RCC 7860 (cell line): ENCODE results near the gene C2orf92.
"Not testable (repeated sequence)": the region's sequence is repeated elsewhere in the genome, so short reads cannot be mapped to it uniquely, and the experiment has no call there.

Source experiments
- DNase-seq: peaks from one replicate; pipeline ENCODE4 v3.0.0-alpha.2; 2015; ENCODE audit warnings: low spot score
- FAIRE-seq: peaks from 2 replicates; lab custom pipeline; 2012; peaks lifted over from hg19 to GRCh38; lab: Jason Lieb, UNC

The C2orf92 gene

DNA sequence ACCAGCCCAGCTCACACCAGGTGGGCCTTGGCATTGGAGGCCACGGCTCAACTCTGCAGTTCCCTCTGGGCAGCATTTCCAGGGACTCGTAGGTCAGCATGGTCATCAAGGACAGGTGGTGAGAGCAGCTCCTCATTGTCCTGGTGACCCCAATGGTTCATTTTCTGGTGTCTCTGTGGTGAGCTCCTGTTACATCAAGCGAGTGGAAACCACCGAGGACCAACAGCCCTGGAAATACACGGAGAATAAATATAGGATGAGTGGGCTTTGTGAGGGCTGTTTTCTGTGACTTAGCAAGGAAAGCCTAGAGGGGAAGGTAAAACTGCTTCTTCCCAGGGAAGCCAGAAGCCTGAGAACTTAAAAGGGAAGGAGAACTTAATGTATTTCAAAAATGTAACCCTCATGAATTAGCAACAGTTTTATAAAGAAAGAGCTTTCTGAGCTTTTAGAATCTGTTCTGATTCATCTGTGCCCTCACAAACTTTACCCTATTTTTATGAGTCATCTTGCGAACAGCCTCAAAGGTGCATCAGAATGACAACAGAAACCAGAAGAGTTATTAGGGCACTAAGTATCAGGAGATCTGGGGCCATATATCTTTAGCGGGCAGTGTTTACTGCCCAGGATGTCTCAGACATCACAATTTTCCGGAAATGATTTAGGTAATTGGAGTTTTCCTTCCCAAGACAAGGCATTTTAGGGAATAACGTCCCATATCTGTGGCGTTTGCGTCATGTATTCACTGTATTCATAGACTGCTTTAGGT, 18.7 kb downstream of the C2orf92 start:
- no peak for FAIRE-seq

DNA sequence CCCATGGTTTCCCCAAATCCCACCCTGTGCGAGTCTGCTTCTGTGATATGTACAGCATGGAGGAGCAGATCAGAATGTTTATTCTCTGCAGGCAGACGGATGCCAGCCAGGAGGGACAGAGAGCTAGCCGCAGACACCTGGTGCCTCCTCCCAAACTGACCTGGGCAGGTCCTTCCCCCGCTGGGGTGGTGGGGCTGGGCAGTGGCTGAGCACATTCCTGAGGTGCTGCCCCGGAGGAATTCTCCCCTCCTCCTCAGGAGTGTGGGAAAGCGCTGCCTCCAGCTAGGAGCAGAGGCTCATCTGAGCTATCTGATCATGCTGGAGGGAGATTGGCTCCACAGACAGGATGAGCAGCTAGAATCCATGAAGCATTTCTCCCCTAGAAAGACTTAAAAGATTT, 21.7 kb downstream of the C2orf92 start:
- no peak for FAIRE-seq

More for the DNA sequence above, 18.7 kb downstream of the C2orf92 start:
- no peak for DNase-seq

DNA sequence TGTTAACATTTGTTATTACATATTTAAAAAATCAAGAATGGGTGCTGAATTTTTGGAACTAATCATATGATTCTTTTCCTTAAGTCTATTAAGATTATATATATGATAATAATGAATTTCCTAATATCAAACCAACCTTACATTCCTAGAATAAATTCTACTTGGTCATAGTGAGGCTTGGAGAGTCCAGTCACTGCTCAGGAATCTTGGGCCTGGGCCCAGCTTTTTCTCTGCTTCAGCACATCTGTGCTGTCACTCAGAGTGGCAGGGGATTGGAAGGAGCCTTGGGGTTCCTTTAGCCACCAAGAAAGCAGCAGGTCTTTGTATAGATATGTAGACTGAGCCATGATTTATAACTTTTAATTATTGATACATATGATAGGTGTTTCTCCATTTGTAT, 24.0 kb downstream of the C2orf92 start:
- FAIRE-seq (no peak), DNase-seq (peak; percentile 34)

More for the DNA sequence above, 21.7 kb downstream of the C2orf92 start:
- no peak for DNase-seq

DNA sequence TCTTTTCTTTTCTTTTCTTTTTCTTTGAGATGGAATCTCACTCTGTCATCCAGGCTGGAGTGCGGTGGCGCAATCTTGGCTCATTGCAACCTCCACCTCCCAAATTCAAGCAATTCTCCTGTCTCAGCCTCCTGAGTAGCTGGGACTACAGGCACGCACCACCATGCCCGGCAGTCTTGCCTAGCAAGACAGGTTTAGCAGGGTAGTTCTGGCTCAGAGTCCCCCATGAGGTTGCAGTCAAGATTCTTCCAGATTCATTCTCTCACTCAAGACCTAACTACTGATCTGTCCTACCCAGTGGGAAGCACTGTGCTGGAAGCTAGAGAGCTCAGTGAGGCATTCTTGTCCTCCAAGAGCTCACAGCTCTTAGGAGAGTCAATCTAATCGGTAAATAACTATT, 26.2 kb downstream of the C2orf92 start:
- DNase-seq (no peak), FAIRE-seq (no peak)

DNA sequence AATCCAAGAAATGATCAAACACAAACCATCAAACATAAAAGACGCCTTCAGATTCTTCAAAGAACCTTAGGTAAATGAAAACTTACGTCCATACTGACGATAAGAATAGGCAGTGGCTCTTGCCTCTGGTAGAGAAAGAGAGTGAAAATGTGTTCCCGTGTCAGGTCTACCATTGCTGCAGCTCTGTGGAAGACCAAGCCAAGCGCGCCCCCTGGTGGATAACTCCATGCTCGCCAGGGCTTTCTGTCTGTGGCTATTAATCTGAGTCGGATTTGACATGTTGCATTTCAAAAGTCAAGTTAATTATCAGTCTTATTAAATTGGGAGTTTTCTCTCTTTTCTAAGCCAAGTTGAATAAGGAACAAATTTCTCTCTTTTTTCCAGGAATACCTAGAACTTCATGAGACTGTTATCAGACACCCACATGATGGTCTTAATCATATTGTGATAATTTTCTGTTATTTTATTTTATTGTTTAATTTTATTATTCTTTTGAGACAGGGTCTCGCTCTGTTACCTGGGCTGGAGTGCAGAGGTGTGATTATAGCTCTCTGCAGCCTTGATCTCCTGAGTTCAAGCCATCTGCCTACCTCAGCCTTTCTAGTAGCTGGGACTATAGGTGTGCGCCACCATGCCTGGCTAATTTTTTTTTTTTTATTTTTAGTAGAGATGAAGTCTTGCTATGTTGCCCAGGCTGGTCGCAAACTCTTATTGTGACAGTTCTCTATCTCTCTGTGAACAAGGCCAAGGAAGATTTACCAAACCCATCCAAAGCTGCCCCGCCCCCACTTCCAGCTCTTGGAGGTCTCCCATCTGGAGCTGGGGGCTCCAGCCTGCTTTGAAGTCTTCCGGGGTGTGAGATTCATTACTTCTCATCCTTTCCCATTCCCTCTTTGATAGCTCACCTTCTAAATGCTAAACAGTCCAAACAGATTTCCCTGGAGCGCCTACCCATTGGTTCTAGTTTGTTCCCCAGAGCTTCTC, 28.0 kb downstream of the C2orf92 start:
- FAIRE-seq (peak; percentile 67), DNase-seq (peak; percentile 55)

DNA sequence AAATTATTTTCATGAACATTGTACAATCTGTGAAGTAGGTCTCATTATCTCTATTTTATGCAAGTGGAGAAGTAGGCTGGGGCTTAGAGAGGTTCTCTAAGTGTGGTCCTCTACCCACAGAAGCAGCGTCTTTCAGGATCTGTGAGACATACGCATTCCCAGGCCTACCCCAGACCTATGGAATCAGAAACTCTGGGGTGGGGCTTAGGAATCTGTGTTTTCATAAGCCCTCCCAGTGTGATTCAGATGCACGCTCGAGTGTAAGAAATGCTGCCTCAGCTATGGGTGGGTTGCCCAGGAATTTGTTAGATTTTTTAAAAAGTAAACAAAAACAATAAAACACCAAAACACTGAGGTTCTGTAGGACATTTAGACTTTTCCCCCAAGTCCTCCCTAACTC, 29.0 kb downstream of the C2orf92 start:
- FAIRE-seq = no peak

DNA sequence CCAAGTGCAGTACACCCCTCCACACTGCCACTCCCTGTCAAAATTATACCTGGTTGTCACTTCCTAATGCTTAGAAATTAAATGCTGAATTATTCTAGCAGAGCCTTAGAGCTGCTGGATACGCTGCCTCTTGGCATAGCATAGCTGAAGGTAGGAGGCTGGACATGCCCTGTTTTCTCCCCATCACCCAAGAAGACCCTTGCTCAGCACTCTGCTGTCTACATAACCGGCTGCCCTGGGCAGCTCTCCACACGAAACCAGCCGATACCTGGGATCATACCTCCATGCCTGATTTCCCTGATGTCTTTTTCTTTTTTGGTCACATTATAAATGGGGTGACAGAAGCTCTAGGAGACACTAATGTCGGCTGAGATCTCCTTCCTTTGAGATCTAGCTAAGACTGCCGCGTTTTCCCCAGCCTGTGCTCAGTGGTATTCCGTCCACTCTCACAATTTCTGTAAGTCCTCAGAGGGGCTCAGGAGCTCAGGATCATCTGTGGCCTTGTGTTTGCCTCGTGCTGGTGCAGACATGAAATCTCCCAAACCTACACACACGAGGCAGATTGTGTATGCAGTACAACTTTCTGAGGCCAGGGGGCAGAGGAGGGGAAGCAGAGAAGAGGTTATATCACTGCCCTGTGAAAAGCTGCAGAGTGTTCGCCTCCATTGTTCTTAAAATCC, 30.4 kb downstream of the C2orf92 start:
- peak; percentile 24 for DNase-seq
- FAIRE-seq = no peak

More for the DNA sequence above, 29.0 kb downstream of the C2orf92 start:
- DNase-seq = no peak

DNA sequence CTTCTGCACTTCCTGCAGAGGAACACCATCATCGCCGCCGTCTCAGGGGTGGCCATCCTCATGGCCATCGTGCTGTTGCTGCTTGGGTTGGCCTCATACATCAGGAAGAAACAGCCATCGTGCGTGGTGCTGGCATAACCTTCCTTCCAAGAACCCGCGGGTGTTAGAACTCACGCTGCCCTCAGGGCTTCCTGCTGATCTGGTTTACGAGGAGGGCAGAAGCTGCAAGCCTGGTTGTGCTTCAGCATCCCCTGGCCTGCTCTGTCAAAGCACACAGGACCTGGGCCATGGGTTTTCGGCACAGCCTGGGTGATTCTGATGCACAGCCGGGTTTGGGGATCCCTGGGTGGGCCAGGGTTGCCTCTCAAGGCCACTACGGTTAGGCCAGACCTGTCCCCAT, 31.7 kb downstream of the C2orf92 start:
- FAIRE-seq (no peak), DNase-seq (no peak)

DNA sequence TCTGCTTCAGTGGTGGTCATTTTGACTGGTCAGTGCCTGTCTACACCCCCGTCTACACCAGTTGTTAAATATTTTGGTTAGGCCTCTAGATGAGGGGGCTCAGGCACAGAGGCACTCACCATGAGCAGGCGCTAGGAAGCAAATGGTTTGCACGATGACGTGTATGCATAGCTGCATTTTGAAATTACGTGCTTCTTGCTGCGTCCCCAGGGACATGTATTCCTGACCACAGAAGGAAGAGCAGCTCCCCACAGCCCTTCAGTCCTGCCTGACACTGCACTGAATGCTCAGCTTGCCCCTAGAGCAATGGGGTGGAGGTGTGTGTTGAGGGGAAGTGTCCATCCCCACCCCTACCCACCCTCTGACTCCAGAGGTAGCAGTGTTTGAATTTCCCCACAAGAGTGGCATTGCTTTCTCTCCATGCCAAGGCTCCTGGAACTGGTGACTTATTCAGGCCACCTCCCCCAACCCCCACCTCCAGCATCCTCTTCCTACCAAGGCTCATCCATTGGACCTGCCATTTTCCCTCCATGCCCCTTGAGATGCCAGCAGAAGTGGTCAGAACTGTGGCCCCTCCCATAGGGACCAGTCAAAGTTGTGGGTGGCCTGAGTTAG, 32.4 kb downstream of the C2orf92 start:
- DNase-seq (no peak), FAIRE-seq (no peak)

DNA sequence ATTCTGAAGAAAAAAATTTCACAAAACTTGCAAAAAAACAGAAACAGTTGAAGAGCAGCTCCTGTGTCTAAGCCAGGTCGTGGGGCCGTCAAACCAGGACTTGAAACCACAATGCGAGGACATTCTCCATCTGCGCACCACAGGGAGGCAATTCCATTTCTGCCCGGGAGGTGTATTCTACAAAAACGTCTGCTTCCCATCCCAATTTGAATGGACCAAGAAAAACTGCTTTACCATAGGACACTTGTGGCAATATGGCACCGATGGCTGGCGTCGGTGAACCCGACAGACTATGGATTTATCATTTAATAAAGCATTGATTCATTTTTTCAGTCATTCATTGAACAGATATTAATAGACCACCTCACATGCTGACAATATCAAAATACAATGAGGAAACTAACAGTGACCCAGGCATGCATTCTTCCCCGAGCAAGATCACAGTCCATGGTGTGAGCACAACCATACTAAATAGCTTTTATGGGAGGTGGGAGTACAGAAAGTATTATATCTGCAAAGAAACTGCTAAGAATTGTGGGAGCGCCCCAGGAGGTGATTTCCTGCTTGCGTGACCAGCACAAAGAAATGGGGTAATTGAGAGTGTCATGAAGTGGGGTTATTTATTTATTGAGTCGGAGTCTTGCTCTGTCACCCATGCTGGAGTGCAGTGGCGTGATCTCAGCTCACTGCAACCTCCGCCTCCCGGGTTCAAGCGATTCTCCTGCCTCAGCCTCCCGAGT, 33.4 kb downstream of the C2orf92 start:
- no peak for FAIRE-seq
- DNase-seq = no peak

DNA sequence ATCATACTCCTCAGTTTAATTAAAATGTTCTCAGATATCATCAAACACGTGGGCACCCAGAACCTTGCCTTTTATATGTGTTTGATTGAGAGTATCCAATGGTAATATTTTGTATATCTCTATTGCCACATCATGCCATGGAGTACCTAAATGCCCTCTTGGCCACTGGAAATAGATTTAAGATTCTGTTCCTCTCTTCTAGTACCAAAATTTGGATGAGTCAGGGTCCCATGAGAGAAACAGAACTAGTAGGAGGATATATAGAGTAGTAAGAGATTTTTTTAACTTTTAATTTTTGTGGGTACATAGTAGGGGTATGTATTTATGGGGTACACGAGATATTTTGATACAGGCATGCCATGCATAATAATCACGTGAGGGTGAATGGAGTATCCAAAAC, 34.2 kb downstream of the C2orf92 start:
- no peak for FAIRE-seq
- no peak for DNase-seq

DNA sequence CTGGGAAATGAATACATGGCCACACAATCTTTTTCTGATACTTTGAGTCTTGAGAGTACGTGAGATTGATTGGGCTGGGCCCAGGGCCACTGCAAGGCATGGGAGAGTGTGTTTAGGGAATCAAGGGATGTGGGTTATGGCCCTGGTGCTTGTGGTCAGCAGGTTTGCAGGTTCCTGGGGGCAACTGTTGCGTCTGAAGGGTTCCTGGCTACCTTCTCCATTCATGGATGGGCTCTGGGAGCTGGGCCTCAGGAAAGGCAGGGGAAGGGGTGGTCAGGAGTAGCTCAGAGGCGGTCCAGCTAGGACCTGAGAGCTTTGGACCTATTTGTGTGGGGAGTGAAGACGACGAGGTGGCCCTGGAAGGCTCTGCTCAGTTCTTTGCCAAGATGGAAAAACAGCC, 35.5 kb downstream of the C2orf92 start:
- no peak for FAIRE-seq
- no peak for DNase-seq

DNA sequence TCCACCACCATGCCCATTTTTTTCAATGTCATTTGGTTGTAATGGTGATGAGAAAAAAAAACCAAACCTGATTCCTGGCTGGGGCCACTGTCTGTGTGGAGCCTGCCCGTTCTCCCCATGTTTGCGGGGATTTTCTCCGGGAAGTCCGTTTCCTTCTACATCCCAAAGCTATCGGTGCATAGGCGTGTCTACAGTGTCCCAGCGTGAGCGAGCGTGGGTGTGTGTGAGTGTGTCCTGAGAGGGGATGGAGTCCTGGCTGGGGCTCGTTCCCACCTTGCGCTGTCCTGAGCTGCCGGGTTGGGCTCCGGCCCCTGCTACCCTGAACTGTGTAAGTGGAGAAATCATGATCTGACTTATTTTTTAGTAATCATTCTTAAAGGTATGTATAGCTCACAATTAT, 36.6 kb downstream of the C2orf92 start:
- DNase-seq = no peak
- FAIRE-seq = no peak

DNA sequence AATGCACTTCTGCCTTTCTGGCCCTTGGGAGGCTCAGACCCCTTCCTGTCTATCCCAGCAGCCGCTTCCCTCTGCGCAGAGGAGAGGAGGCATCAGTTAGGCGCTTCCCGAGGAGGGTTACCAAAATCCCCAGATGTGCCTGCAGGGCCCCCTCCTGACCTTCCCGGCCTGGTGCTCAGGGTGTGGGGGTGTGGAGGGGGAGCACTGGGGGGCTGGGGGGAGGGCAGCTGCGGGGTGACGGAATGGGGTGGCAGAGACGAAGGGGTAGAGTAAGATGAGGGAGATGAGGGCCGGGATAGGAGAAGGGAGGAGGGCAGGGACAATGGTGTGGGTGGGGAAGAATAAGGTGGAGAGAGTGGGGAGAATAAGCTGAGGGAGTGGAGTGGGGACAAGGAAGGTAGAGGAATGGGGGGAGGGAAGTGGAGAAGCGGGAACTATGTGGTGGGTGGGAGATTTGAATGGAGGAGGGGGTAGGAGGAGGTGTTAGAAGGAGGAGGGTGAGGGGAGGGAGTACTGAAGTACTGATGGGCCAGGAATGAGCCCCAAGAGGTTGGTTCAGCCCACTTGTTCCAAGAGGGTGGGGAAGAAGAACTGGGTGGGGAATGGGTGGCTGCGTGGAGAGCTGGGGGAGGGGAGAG, 37.3 kb downstream of the C2orf92 start:
- DNase-seq (no peak), FAIRE-seq (no peak)

DNA sequence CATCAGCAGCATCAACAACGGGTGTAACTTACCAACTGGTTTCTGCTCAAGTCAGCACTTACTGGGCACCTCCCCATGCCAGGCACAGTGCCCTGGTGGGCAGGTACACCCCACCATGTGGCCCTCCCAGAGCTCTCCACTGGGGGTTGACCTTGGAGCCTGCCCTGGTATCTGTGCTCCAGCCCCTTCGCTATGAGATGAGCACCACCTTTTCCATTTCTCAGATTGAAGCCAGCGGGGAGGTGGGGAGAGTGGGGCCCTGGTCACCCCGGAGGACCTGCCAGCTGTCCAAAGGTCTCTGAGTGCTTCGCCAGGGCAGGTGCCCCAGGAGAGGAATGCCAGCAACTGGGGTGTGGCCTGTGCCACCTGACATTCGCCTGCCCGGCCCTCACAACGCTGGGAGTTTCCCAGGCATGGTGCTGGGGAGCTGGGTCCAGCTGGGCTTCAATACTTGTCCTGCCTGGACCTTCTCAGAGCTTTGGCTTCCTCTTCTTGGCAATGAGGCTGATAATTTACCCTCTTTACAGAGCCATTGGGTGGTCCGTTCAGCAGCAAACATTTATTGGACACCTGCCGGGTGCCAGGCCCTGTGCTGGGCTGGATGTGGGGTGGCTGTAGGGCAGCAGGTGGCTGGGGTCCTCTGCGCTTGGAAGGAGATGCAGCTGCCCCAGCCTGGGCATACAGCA, 38.0 kb downstream of the C2orf92 start:
- DNase-seq (no peak), FAIRE-seq (no peak)

DNA sequence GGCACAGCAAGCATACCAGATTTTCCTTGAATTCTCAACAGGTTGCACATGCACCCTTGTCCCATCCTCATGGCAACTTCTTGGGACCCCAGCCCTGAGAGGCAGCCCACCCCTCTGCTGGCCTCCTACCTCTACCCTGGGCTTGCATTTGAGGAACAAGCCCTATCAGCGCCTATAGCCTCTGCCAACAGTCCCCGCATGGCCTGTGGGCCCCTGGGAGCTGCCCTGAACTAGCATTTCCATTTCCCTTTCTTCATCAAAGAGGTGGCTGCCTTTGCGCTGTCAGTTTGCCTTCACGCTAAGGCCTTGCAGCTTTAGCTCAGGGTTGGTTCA, 38.5 kb downstream of the C2orf92 start:
- DNase-seq (no peak), FAIRE-seq (no peak)

DNA sequence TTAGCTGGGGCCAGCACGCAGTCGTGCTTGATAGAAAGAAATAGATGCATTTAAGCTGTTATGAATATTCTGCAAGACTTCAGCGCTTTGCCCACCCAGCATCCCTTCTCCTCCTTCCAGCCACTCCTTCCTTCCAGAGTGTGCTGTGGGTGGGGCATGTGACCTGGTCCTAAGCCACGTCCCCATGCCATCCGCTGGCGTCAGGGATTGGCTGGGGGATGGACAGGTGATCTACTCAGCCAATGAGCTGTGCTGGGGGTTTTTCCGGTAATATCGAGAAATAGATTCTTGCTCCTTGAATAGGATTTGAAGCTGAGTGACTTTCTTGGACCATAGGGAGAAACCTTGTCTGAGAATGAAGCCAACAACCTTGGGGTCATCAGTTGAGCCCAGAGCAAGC, 39.1 kb downstream of the C2orf92 start:
- DNase-seq = no peak
- no peak for FAIRE-seq

DNA sequence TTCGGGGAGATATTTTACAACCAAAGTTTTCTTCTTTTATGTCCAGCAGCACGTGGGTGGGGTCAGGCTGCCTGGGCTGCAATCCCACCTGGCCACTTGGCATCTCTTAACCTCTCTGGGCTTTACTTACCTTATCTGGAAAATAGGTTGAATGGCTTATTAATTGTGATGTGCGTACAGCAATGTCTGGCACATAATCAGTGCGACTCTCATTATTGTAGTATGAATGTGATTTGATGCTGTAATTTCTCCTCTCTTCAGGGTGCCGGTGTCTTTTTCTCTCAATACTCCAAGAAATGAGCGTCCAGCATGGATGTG, 41.8 kb downstream of the C2orf92 start:
- FAIRE-seq (no peak), DNase-seq (no peak)

DNA sequence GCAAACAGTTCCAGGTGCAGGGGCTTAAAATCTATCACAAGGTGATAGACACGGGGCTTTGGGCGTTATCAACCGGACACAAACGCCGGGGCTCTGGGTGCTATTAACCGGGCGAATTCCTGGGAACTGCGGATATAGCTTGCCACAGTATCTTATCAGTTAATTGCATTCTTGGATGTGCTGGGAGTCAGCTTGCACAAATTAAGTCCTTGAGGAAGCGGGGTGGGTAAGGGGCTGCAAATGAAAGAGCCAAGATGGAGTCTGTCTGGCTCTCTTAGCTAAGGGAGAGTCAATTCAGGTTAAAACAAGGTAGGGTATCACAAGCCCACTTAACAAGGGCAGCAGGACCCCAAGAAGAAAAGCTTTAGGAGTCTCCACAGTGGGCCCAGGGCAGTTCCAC, 42.7 kb downstream of the C2orf92 start:
- not testable (repeated sequence) for FAIRE-seq, DNase-seq
